ENCODE measurements around the gene UBE2G2. TPM values are rescaled to one million over a fixed set of nuclear protein-coding genes. Genes with fewer than 3 reads are reported as not detected.

UBE2G2 gene
- total RNA-seq, 1 experiment from 2014 or later: 159 TPM

GRCh38 chr21:44836666-44837471 is 35.2 kb upstream of the UBE2G2 start:
- no peaks in the 10 kb centered on the region for H3K9me2 ChIP-seq (replicated peaks; ENCODE audit: low read length)
- POLR2A ChIA-PET (ENCODE audit: unreplicated experiment): no interaction called here
- H2AFZ ChIP-seq (ENCODE audit: low read length): peak overlapping the region; percentile 61; the same call in 1 of the 2 replicates
- H3F3A ChIP-seq (ENCODE audit: low read length, unreplicated experiment): no peaks in the 10 kb centered on the region
- peak; percentile 68 for ATAC-seq
- no TSS peak for BruUV-seq (replicated peaks)
- H3K27ac ChIP-seq (ENCODE audit: low read length): no peak overlapping the region
- no peak overlapping the region for H3K4me3 ChIP-seq (ENCODE audit: low read length)
- TF ChIP-seq EZH2phosphoT487 (IDR thresholded peaks at IDR 0.05; ENCODE audit: borderline replicate concordance, low read length) (no peak), EZH2 (IDR thresholded peaks at IDR 0.05; ENCODE audit: low read length, unreplicated experiment) (no peak)
- TF ChIP-seq, protein P1, sequence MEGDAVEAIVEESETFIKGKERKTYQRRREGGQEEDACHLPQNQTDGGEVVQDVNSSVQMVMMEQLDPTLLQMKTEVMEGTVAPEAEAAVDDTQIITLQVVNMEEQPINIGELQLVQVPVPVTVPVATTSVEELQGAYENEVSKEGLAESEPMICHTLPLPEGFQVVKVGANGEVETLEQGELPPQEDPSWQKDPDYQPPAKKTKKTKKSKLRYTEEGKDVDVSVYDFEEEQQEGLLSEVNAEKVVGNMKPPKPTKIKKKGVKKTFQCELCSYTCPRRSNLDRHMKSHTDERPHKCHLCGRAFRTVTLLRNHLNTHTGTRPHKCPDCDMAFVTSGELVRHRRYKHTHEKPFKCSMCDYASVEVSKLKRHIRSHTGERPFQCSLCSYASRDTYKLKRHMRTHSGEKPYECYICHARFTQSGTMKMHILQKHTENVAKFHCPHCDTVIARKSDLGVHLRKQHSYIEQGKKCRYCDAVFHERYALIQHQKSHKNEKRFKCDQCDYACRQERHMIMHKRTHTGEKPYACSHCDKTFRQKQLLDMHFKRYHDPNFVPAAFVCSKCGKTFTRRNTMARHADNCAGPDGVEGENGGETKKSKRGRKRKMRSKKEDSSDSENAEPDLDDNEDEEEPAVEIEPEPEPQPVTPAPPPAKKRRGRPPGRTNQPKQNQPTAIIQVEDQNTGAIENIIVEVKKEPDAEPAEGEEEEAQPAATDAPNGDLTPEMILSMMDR (conservative IDR thresholded peaks at IDR 0.05; ENCODE audit: low read depth, low read length): no peak
- H3K4me1 ChIP-seq (ENCODE audit: insufficient read depth, low read length): no peaks in the 10 kb centered on the region
- H3K4me2 ChIP-seq (ENCODE audit: low read length): no peak overlapping the region
- H3K9me3 ChIP-seq (ENCODE audit: low read length): no peaks in the 10 kb centered on the region
- H4K20me1 ChIP-seq (ENCODE audit: low read length): no peaks in the 10 kb centered on the region
- no peaks in the 10 kb centered on the region for H3K36me3 ChIP-seq (ENCODE audit: low read depth, low read length)
- intact Hi-C loops (cut with micrococcal nuclease): no loop called here
- H3K9ac ChIP-seq (ENCODE audit: low read length): no peak overlapping the region
- peak; percentile 35 for DNase-seq
- H3K27me3 ChIP-seq (ENCODE audit: low read length): no peaks in the 10 kb centered on the region
- H3K79me2 ChIP-seq (ENCODE audit: low read length): no peaks in the 10 kb centered on the region
- CTCF ChIA-PET: interaction anchor here (0.5 kb wide), 1 partner anchor 91 kb away, joined by 5 read pairs; no protein-coding TSS in a partner anchor

- Histone ChIP-seq H3K36me3 (ENCODE audit: low read depth, low read length) (no peaks in the 10 kb centered on the region), H3K4me3 (ENCODE audit: low read length) (no peak overlapping the region), H3K27ac (ENCODE audit: low read length) (no peak overlapping the region), H3K9me2 (replicated peaks; ENCODE audit: low read length) (no peaks in the 10 kb centered on the region), H3K4me2 (ENCODE audit: low read length) (no peak overlapping the region), H3K9me3 (ENCODE audit: low read length) (no peaks in the 10 kb centered on the region), H3K9ac (ENCODE audit: low read length) (no peak overlapping the region), H3K27me3 (ENCODE audit: low read length) (no peaks in the 10 kb centered on the region), H3K4me1 (ENCODE audit: insufficient read depth, low read length) (no peaks in the 10 kb centered on the region), H4K20me1 (ENCODE audit: low read length) (no peaks in the 10 kb centered on the region), H3K79me2 (ENCODE audit: low read length) (no peaks in the 10 kb centered on the region), H3F3A (ENCODE audit: low read length, unreplicated experiment) (no peaks in the 10 kb centered on the region), H2AFZ (ENCODE audit: low read length) (peak overlapping the region; percentile 61; the same call in 1 of the 2 replicates)
- CTCF ChIA-PET: no interaction called here
- BruUV-seq (replicated peaks): no TSS peak
- ATAC-seq: peak; percentile 29; the same call in 1 of the 2 replicates
- intact Hi-C loops (cut with micrococcal nuclease): no loop called here
- no peak for TF ChIP-seq EZH2phosphoT487 (IDR thresholded peaks at IDR 0.05; ENCODE audit: borderline replicate concordance, low read length)
- TF ChIP-seq, protein P1 (conservative IDR thresholded peaks at IDR 0.05; ENCODE audit: low read depth, low read length): no peak
- no peak for TF ChIP-seq EZH2 (IDR thresholded peaks at IDR 0.05; ENCODE audit: low read length, unreplicated experiment)
- POLR2A ChIA-PET (ENCODE audit: unreplicated experiment): no interaction called here
- DNase-seq: no peak
Observed at GRCh38 chr21:44836349-44836665, 34.7 kb upstream of the UBE2G2 start.

GRCh38 chr21:44835647-44835973 is 34.0 kb upstream of the UBE2G2 start:
- Histone ChIP-seq H3K9ac (ENCODE audit: low read length) (no peak overlapping the region), H3F3A (ENCODE audit: low read length, unreplicated experiment) (no peaks in the 10 kb centered on the region), H3K4me1 (ENCODE audit: insufficient read depth, low read length) (no peaks in the 10 kb centered on the region), H3K9me2 (replicated peaks; ENCODE audit: low read length) (no peaks in the 10 kb centered on the region), H3K27me3 (ENCODE audit: low read length) (no peaks in the 10 kb centered on the region), H3K9me3 (ENCODE audit: low read length) (no peaks in the 10 kb centered on the region), H3K79me2 (ENCODE audit: low read length) (no peaks in the 10 kb centered on the region), H3K36me3 (ENCODE audit: low read depth, low read length) (no peaks in the 10 kb centered on the region), H3K4me3 (ENCODE audit: low read length) (no peak overlapping the region), H3K27ac (ENCODE audit: low read length) (no peak overlapping the region), H4K20me1 (ENCODE audit: low read length) (no peaks in the 10 kb centered on the region), H2AFZ (ENCODE audit: low read length) (no peak overlapping the region), H3K4me2 (ENCODE audit: low read length) (no peak overlapping the region)
- no peak for DNase-seq
- intact Hi-C loops (cut with micrococcal nuclease): no loop called here
- no TSS peak for BruUV-seq (replicated peaks)
- no peak for TF ChIP-seq EZH2 (IDR thresholded peaks at IDR 0.05; ENCODE audit: low read length, unreplicated experiment)
- no peak for TF ChIP-seq EZH2phosphoT487 (IDR thresholded peaks at IDR 0.05; ENCODE audit: borderline replicate concordance, low read length)
- TF ChIP-seq, protein P1 (conservative IDR thresholded peaks at IDR 0.05; ENCODE audit: low read depth, low read length): no peak
- ATAC-seq: no peak
- ChIA-PET POLR2A (ENCODE audit: unreplicated experiment) (no interaction called here), CTCF (no interaction called here)
